NCI-H2107 (cell line): Measurements from ENCODE around the gene TMX2.
A peak's percentile ranks its signal among the peaks of the same experiment; 100 is the strongest.
"Not testable (repeated sequence)": the region's sequence is repeated elsewhere in the genome, so short reads cannot be mapped to it uniquely, and the experiment has no call there.

Experiments used
- DNase-seq: peaks from one replicate; lab custom pipeline; 2025; lab: John Stamatoyannopoulos, UW

Gene TMX2, protein sequence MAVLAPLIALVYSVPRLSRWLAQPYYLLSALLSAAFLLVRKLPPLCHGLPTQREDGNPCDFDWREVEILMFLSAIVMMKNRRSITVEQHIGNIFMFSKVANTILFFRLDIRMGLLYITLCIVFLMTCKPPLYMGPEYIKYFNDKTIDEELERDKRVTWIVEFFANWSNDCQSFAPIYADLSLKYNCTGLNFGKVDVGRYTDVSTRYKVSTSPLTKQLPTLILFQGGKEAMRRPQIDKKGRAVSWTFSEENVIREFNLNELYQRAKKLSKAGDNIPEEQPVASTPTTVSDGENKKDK

DNA sequence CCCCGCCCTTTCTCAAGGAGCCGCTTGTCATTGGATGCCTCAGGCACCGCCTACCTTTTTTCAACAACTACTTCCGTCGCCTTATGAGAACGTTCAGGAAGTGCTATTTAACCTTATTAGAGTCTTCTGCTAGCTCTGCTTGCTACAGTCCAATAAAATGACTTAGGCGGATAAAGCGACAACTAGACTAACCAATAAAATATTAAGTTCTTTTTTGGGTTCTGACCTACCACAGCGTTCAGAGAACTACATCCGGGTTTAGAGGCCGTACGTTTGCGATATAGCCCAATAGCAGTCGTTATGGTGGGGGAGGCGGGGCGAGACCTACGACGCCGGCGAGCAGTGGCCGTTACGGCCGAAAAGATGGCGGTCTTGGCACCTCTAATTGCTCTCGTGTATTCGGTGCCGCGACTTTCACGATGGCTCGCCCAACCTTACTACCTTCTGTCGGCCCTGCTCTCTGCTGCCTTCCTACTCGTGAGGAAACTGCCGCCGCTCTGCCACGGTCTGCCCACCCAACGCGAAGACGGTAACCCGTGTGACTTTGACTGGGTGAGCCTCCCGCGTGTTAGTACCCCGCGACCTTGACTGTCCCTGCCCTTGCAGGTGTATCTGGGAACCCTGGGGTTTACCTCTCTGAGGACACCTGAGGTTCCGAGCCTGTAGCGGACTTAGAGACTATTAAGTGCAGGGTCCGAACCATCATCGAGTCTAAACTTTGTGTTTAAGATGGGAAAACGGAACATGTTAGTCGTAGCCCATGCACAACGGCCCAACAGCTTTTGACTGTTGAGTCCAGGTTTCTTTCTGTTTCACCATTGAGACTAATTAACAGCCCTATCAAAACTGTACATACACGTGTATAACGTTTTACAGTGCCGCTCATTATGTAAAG lies at the start of gene TMX2:
TMX2 (plus strand) TSS at position 338 of the 895 bp plus-strand sequence; CDS start at position 364, 26 bp downstream.
- DNase-seq: peak; percentile 96

DNA sequence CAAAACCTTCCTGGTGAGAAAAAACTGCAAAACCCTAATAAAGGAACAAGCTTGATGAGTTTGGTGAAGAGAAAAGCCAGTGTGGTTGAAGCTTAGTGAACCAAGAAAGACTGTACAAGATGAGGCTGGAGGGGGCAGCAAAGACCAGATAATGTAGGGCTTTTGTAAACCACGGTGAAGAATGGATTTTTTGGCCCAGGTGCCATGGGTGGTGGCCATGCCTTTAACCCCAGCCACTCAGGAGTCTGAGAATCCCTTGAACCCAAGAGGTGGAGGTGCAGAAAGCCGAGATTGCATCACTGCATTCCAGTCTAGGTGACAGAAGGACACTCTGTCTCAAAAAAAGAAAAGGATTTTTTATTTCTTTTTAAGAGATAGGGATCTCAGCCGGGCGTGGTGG lies 49.5 kb upstream of the TMX2 start:
- no peak for DNase-seq

DNA sequence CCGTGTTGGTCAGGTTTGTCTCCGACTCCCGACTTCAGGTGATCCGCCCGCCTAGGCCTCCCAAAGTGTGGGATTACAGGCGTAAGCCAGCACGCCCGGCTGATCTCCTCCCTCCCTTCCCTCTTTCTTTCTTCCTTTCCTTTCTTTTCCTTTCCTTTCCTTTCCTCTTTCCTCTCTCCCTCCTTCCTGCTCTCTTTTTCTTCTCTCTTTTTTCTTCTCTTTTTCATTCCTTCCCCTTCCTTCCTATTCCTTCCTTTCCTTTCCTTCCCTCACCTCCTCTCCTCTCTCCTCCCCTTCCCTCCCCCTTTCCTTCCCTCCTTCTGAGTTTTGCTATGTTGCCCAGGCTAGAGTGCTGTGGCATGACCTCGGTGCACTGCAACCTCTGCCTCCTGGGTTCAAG lies 48.4 kb upstream of the TMX2 start:
- no peak for DNase-seq

DNA sequence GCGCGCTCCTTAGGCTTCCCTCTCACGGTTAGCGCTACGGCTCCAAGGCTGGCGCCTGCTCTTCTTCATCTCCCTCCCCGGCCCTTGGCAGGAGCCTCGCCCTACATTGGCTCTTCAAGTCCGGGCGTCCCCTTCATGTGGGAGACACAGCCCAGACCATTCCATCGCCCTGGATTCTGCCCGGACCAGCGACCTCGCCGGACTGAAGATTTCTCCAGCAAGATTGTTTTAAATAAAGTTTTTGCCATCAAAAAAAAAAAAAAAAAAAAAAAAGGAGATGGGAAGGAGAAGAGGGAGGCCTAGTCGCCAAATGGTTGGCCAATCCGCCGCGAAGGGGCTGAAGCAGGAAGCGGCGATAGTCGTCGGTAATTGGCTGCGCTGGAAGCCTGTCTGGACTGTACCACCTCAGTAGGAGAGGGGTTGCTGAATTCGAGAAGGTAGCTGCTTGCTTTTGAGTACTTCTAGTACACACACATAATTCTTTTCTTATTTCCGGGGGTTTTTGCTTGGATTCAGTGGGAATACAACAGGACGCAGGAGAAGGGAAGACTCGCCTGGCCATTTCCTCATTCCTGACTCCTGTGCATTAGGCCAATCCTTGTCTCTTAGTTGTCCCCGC lies 45.2 kb upstream of the TMX2 start:
- DNase-seq: peak; percentile 91

DNA sequence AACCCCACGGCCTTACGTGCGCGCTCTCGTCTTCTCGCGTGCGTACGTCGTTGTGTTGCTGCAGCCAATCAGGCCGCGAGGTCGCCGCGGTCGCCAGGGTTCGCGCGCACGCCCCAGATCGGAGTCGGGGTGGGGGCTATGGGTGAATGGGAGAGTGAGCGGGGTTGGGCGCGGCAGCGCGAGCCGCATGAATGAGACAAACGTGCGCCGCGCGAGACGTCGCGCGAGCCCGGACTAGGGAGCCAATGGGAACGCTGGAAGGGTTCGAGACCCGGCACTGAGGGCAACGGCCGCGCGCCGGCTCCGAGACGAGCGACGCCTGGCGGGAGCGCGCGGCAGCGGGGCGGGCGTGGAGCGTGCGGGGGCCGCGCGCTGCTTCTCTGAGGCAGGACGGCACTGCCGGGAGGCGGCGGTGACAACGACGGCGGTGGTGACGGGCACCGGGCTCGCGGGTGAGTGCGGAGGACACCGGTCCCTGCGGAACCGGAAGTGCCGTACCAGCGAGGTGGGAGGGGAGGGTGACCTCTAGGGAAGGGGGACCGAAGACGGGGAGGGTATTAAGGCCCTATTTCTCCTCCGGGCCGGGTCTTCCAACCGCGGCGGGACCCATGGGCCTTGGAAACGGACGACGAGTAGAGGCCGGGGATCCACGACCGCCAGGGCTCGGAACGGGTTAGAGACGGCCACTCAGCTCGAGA lies 44.5 kb upstream of the TMX2 start, which contains the start of gene ZDHHC5:
ZDHHC5 (plus strand) TSS at position 379 of the 698 bp plus-strand sequence. CDS start 4,977 bp downstream, outside the sequence.
- DNase-seq: peak; percentile 97

DNA sequence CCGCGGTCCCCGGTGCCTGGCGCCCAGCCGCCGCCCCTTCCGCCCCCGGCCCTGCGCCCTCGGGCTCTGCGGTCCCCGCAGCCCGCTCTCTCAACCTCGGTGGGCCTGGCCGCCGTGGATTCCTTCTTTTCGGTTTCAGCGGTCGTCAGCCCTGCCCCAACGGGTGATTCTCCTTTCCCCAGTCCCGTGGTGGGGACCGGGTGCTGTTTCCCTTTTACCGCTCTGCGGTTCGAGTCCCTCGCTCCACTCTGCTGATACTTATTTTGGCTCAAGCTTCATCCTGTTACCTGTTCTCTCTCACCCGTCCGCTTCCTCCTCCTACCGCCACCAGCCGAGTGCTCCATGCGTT lies 44.0 kb upstream of the TMX2 start:
- DNase-seq: no peak

DNA sequence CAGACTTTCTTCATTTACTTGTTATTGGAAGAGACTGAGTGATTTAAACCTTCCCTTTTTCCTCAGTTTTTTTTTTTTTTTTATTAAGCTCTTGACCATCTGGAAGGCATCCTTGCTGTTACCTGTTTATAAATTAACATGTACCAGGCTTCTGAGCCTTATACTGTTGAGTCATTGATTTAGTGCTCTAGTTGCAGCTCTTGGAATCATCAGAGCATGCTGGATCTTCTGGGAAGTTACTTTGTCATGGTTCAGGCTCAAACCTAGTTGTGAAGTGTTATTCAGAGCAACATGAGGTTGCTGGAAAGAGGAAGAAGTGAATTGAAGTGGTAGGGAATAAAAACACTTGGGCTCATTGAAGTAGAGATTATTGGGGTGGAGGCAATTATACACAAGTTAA lies 38.1 kb upstream of the TMX2 start:
- no peak for DNase-seq

DNA sequence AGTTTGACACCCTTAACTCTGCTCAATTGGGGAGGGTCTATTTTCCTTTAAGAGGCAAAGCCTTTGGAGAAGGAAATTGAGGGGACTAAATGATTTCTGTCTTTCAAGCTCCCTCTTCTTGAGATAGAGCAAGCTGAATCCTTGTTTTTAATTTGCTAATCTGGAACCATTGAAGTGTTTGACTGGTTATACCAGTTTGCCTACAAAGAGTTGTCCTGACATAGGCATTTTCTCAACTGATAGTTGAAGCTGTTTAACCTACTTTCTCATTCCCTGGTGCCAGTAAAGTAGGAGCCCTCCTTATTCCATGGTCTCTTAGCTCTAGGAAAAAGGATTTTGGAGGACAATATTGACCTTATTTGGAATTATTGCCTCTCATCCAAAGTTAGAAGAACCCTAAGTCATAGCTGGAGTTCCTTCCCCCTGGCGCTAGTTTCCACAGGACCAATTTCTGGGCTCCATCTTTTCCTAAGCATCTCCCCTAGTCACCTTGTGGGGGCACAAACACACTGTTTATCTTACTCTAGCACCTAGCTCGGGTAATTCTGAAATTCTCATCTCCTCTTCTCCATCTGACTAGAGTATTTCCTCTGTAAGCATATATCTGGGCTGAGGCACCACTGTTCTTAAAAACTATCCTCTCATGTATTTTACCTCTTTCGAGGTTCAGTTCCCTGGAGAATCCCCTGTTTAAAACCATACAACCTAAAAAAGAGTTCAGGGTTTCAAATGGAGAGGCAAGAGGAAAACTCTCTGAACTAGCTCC lies 37.0 kb upstream of the TMX2 start:
- no peak for DNase-seq

DNA sequence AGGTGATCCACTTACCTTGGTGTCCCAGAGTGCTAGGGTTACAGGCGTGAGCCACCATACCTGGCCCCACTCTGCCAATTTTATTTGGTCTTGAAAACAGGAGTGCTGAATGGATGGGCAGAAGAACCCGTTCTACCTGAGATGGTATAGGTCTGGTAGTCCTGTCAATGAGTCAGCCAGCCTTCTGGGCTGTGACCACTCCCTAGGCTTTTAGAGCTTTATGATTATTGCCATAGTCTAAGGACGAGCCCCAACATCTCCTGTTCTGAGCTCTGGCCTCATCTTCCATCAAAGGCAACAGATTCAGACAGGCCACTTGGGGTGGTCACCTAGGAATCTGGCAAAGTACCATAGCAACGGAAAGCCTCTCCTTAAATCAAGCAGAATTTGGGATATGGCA lies 33.0 kb upstream of the TMX2 start:
- no peak for DNase-seq

DNA sequence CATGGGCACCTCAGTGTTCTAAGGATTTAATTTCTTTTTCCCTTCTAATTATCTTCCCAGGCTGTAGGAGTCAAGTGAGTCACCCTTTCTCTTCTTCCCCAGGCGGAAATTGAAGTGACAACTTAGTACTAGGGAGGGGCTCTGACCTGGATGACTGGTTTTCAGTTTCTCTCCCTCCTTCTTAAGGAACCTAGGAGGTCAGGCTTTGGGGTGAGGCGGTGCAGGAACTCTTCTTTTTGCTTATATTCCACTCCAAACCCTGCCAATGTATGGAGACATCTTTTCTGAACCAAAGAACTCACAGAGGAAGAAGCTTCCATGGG lies 31.9 kb upstream of the TMX2 start:
- DNase-seq: no peak

DNA sequence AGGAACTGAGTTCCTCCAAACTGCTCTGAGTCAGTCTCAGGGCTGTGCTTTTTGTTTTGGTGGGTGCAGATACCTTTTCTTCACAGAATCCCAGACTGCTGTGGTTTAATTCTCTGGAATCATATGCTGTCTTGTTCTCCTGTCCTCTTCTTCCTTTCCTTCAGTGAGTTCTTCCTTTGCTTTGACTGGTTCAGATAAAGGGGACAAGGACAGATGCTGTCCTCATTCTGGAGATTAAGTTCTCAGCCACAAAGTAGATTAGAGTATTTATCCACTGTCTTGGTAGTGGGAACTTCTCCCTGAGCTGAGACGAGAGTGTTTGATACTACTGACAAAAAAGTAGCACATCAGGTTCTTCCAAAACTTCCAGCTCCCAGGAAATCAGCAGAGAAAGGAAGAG lies 31.2 kb upstream of the TMX2 start:
- no peak for DNase-seq

DNA sequence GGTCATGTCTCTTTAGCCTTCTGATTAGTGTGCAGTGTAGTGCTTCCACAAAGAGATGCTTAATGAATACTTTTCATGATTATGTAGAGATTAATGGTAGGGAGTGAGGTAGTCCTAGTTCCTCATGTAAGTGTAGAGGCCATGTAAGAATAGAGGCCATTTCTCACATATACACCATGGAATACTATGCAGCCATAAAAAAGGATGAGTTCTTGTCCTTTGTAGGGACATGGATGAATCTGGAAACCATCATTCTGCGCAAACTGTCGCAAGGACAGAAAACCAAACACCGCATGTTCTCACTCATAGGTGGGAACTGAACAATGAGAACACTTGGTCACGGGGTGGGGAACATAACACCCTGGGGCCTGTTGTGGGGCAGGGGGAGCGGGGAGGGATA lies 21.9 kb upstream of the TMX2 start:
- not testable (repeated sequence) for DNase-seq

DNA sequence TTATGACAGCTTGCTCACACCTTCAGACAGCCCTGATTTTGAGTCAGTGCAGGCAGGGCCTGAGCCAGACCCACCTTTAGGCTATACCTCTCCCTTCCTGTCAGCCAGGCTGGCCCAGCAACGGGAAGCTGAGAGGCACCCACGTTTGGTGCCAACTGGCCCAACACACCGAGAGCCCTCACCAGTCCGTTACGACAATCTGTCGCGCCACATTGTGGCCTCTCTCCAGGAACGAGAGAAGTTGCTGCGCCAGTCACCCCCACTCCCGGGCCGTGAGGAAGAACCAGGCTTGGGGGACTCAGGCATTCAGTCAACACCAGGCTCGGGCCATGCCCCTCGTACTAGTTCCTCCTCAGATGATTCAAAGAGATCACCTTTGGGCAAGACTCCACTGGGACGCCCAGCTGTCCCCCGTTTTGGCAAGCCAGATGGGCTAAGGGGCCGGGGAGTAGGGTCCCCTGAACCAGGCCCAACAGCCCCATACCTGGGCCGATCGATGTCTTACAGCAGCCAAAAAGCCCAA lies 13.5 kb upstream of the TMX2 start:
- DNase-seq: no peak

DNA sequence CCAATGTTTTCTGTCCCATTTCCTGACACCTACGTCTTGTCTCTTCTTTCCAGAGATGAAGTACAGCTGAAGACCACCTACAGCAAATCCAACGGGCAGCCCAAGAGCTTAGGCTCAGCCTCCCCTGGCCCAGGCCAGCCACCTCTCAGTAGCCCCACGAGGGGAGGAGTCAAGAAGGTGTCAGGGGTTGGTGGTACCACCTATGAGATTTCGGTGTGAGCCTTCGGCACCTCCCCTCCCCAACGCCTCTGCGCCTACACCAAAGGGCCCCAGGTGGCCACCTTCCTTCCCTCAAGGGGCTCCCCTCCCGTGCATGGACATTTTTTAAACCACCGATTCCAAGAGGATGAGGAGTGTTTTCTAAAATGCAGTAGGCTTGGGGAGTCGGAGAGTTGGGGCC lies 12.6 kb upstream of the TMX2 start:
- no peak for DNase-seq

DNA sequence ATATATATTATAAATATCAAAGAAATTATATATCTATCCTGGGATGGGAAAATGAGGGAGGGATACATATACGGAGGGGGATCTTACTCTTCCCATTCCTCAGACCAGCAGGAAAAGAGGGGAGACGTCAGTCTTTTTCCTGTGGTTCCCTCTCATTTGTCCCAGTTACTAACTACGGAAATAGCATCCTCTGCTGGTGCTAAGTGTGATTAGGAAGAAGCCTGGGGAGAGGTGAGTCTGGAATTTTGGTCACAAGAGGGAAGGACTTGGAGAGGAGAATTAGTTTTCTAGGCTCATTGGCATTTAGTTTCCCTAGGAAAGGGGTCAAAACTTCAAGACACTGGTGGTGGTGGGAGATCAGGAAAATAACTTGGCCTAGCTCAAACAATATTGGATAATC lies 12.0 kb upstream of the TMX2 start:
- DNase-seq: no peak

DNA sequence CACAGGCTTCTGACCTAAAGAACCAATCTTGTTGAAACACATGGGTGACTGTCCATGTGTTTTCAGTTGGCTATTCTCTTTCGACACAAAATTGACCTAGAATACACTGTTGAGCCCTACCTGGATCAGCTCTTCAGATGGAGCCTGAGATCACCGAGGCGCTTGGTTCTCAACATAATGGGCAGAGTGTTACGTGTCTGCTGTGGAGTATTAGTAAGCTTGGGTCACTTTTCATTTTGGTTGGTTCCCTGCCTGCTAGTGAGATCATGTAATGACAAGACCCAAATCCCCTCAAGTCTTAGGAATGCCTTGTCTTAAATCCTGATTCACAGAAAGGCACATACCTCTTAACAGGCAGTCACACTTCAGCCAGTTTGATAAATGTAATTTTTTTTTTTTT lies 9.1 kb upstream of the TMX2 start:
- no peak for DNase-seq

DNA sequence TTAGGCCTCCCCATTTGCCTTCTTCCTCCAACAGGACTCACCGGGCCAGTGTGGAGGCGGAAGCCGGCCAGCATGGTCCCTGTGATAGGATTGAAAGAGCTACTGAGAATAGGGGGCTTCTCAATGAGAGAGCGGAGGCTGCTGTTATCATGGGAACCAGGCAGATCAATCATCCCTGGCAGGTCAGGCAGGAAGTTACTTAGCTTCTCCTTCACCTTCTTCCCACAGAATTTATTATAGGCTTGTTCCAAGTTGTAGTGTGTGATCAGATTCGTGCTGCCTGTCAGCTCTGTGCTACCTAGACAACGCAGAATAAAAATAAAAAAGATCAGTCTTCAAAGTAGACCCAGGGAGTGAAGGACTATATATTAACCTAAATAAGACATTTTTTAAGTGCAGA lies 7.5 kb upstream of the TMX2 start:
- no peak for DNase-seq

DNA sequence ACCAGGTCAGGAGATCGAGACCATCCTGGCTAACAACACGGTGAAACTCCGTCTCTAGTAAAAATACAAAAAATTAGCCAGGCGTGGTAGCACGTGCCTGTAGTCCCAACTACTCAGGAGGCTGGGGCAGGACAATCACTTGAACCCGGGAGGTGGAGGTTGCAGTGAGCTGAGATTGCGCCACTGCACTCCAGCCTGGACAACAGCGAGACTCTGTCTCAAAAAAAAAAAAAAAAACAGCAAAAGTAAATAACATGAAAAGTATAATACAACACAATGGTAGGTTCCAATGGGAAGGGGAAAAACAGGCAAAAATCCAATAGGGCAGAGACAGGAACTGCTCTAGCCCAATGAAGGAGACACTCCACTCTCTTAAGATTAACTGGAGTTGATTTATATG lies 7.0 kb upstream of the TMX2 start:
- DNase-seq: not testable (repeated sequence)

DNA sequence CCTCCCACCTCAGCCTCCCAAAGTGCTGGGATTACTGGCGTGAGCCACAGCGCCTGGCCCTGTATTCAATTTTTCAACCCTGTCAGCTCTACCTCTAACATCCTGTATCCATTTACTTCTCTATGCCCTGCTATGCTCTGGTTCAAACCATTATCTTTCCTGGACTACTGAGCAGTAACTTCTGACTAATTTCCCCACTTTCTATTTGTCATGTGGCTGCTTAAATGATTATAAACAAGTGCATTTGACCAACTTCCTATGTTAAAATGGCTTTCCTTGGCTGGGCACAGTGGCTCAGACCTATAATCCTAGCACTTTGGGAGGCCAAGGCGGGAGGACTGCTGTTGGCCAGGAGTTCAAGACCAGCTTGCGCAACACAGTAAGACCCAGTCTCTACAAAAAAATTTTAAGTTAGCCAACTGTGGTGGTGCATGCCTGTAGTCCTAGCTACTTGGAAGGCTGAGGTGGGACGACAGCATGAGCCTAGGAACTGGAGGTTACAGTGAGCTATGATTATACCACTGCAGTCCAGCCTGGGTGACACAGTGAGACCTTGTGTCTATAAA lies 2.5 kb upstream of the TMX2 start:
- no peak for DNase-seq

DNA sequence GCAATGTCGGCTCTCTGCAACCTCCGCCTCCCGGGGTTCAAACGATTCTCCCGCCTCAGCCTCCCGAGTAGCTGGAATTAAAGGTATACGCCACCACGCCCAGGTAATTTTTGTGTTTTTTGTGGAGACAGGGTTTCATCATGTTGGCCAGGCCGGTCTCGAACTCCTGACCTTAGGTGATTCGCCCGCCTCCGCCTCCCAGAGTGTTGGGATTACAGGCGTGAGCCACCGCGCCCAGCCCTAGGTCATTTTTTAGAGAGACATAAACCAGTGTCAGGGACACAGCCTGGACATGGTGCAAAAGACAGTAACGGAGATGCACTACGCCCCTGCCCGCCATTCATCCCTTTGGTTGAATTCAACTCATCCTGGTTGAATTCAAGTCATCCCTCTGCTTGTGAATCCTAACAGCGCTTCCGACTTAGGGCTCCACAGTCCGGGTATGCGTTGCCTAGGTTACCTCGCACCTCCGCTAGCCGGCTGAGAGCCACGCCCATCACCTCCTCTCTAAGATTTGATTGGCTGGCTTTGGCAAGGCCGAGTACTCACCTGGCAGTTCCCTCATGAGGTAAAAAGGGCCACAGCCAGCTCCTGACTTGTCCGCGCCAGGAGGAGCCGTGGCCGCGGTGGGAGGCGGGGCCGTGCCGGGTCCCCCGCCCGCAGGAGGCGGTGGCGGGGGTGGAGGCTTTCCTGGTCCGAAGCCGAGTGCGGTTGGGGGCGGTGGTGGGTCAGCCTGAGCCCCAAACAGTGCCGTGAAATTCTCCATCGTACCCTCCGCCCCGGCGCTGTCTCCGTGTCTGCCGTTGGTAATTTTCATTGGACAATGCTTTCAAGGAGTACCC lies 758 bp upstream of the TMX2 start, which contains the start of gene MED19:
MED19 (minus strand) TSS at position 802 of the 842 bp plus-strand sequence; CDS start at position 766, 36 bp downstream.
- peak; percentile 65 for DNase-seq
